Endothelial cell (in vitro differentiated cells): Measurements from ENCODE around the gene LIPA. TPM values are rescaled to one million over a fixed set of nuclear protein-coding genes. Genes with fewer than 3 reads are reported as not detected.

Source experiments
- DNase-seq: peaks from one replicate; pipeline ENCODE4 v3.0.0; 2021; ENCODE audit warnings: low spot score
- H3K27ac Mint-ChIP-seq: one replicate; pipeline ENCODE4 v1.8.0; 2021; ENCODE audit warnings: mixed read lengths, inconsistent platforms; ENCODE audit not compliant: unreplicated experiment
- H3K27me3 Mint-ChIP-seq: one replicate; pipeline ENCODE4 v1.8.0; 2021; ENCODE audit warnings: mild to moderate bottlenecking, moderate library complexity, mixed read lengths, inconsistent platforms; ENCODE audit not compliant: unreplicated experiment
- H3K36me3 Mint-ChIP-seq: one replicate; pipeline ENCODE4 v1.8.0; 2021; ENCODE audit warnings: mild to moderate bottlenecking, low read depth, mixed read lengths, inconsistent platforms; ENCODE audit not compliant: unreplicated experiment
- H3K4me1 Mint-ChIP-seq: one replicate; pipeline ENCODE4 v1.8.0; 2021; ENCODE audit warnings: mild to moderate bottlenecking, mixed read lengths, inconsistent platforms; ENCODE audit not compliant: unreplicated experiment
- H3K4me3 Mint-ChIP-seq: one replicate; pipeline ENCODE4 v1.8.0; 2021; ENCODE audit warnings: mild to moderate bottlenecking, mixed read lengths, inconsistent platforms; ENCODE audit not compliant: unreplicated experiment
- H3K9me3 Mint-ChIP-seq: one replicate; pipeline ENCODE4 v1.8.0; 2021; ENCODE audit warnings: mixed read lengths, inconsistent platforms; ENCODE audit not compliant: unreplicated experiment
- CTCF ChIP-seq: fragments of 200-600 bp; sonication (generic); IDR thresholded peaks from one replicate; pipeline ENCODE4 v1.5.0; 2021; ENCODE audit warnings: antibody characterized with exemption; ENCODE audit not compliant: unreplicated experiment
- total RNA-seq: library from RNA; stranded (reverse); fragmentation: NEBNext Ultra II Directional; extraction: Animal tissue kit (Norgen Biotek cat#: 25700); gene quantifications from one replicate; pipeline ENCODE4 v1.2.1, GENCODE V29; 2021; ENCODE audit not compliant: unreplicated experiment

Gene LIPA
- total RNA-seq, 1 donor from 2014 or later: 84.2 TPM

- no peak for DNase-seq
- H3K36me3 Mint-ChIP-seq: no peaks in the 10 kb centered on the region
- H3K4me3 Mint-ChIP-seq: no peak overlapping the region
- no peaks in the 10 kb centered on the region for H3K27me3 Mint-ChIP-seq
- H3K4me1 Mint-ChIP-seq: no peaks in the 10 kb centered on the region
- H3K9me3 Mint-ChIP-seq: no peaks in the 10 kb centered on the region
- no peak for TF ChIP-seq CTCF
- H3K27ac Mint-ChIP-seq: no peak overlapping the region
These were observed 65.9 kb downstream of the LIPA start for GRCh38 chr10:89185658-89186057.

GRCh38 chr10:89184638-89185037 lies 66.9 kb downstream of the LIPA start:
- H3K36me3 Mint-ChIP-seq: peaks cover 4% of the 10 kb centered on the region
- H3K9me3 Mint-ChIP-seq: no peaks in the 10 kb centered on the region
- no peak overlapping the region for H3K27ac Mint-ChIP-seq
- DNase-seq: no peak
- TF ChIP-seq CTCF: no peak
- H3K27me3 Mint-ChIP-seq: peaks cover 1% of the 10 kb centered on the region
- H3K4me3 Mint-ChIP-seq: no peak overlapping the region
- no peaks in the 10 kb centered on the region for H3K4me1 Mint-ChIP-seq

GRCh38 chr10:89183571-89183970 lies 68.0 kb downstream of the LIPA start:
- DNase-seq: no peak
- Mint-ChIP-seq H3K27ac (no peak overlapping the region), H3K27me3 (peaks cover 1% of the 10 kb centered on the region), H3K36me3 (peaks cover 4% of the 10 kb centered on the region), H3K4me1 (no peaks in the 10 kb centered on the region), H3K4me3 (no peak overlapping the region), H3K9me3 (no peaks in the 10 kb centered on the region)
- TF ChIP-seq CTCF: no peak

- Mint-ChIP-seq H3K4me3 (no peak overlapping the region), H3K4me1 (no peaks in the 10 kb centered on the region), H3K27ac (no peak overlapping the region), H3K9me3 (no peaks in the 10 kb centered on the region), H3K36me3 (peaks cover 4% of the 10 kb centered on the region), H3K27me3 (peaks cover 1% of the 10 kb centered on the region)
- DNase-seq: no peak
- TF ChIP-seq CTCF: no peak
These were observed 68.7 kb downstream of the LIPA start for GRCh38 chr10:89182894-89183293.

GRCh38 chr10:89175816-89176215 lies 75.8 kb downstream of the LIPA start:
- Mint-ChIP-seq H3K27ac (no peak overlapping the region), H3K4me3 (no peak overlapping the region), H3K9me3 (no peaks in the 10 kb centered on the region), H3K4me1 (peaks cover 17% of the 10 kb centered on the region), H3K36me3 (peaks cover 4% of the 10 kb centered on the region), H3K27me3 (peaks cover 1% of the 10 kb centered on the region)
- DNase-seq: no peak
- no peak for TF ChIP-seq CTCF
